HEK293 (cell line): ENCODE data around the gene RAB6A.

Experiments used
- CTCF ChIA-PET: fragments of 350-600 bp; formaldehyde crosslinking; extraction: SDS; loops from one replicate; lab custom pipeline; 2021; ENCODE audit warnings: antibody characterized with exemption; lab: Yijun Ruan, JAX
- POLR2A ChIA-PET: fragments of 300-600 bp; formaldehyde crosslinking; extraction: SDS; loops from one replicate; lab custom pipeline; 2020; ENCODE audit warnings: antibody characterized with exemption, inconsistent platforms; lab: Yijun Ruan, JAX
- H3K27ac ChIP-seq: fragments of 200-500 bp; sonication (Bioruptor generic); 2 replicates; pipeline ENCODE4 v1.5.1; 2014; ENCODE audit warnings: low read depth, low read length, control low read depth, inconsistent platforms; ENCODE audit errors: extremely low read depth
- H3K36me3 ChIP-seq, 2 experiments: fragments of 200-500 bp in 1 of 2; sonication (Bioruptor generic) in 1 of 2; 1 replicate in 1 of 2; 2 replicates in 1 of 2; pipeline ENCODE4 v1.5.1; 2014 to 2017; ENCODE audit warnings: inconsistent platforms in 2 of 2, low read length in 2 of 2; ENCODE audit not compliant: control insufficient read depth in 2 of 2, insufficient read depth in 1 of 2
- H3K4me1 ChIP-seq: fragments of 200-500 bp; sonication (Bioruptor generic); 2 replicates; pipeline ENCODE4 v1.5.1; 2014; ENCODE audit warnings: mild to moderate bottlenecking, low read length, inconsistent platforms; ENCODE audit not compliant: control insufficient read depth, insufficient read depth
- H3K4me3 ChIP-seq: 2 replicates; pipeline ENCODE4 v1.5.1; 2011; ENCODE audit warnings: low read depth, mild to moderate bottlenecking, control low read depth, low read length, moderate library complexity
- H3K9me3 ChIP-seq: fragments of 200-500 bp; sonication (Bioruptor generic); 2 replicates; pipeline ENCODE4 v1.5.1; 2014; ENCODE audit warnings: low read depth, low read length, inconsistent platforms; ENCODE audit not compliant: control insufficient read depth, insufficient read depth
- BCL11A ChIP-seq: fragments of 450-650 bp; formaldehyde crosslinking; IDR thresholded peaks from 2 replicates; pipeline ENCODE4 v1.5.1; 2016; ENCODE audit warnings: low read depth, missing biosample characterization, missing genetic modification characterization
- KLF7 ChIP-seq: fragments of 450-650 bp; formaldehyde crosslinking; IDR thresholded peaks from 2 replicates; pipeline ENCODE4 v1.5.1; 2016; ENCODE audit warnings: missing biosample characterization, missing genetic modification characterization, borderline replicate concordance
- MYNN ChIP-seq: fragments of 450-650 bp; formaldehyde crosslinking; IDR thresholded peaks from 2 replicates; pipeline ENCODE4 v1.5.1; 2016; ENCODE audit warnings: missing biosample characterization, missing genetic modification characterization, borderline replicate concordance
- SCRT1 ChIP-seq: fragments of 450-650 bp; formaldehyde crosslinking; IDR thresholded peaks from 2 replicates; pipeline ENCODE4 v1.5.1; 2016; ENCODE audit warnings: missing biosample characterization, missing genetic modification characterization, borderline replicate concordance
- SP2 ChIP-seq: fragments of 450-650 bp; formaldehyde crosslinking; IDR thresholded peaks from 2 replicates; pipeline ENCODE4 v1.5.1; 2016; ENCODE audit warnings: missing biosample characterization, missing genetic modification characterization
- ZBTB10 ChIP-seq: fragments of 450-650 bp; formaldehyde crosslinking; IDR thresholded peaks from 2 replicates; pipeline ENCODE4 v1.5.1; 2016; ENCODE audit warnings: missing biosample characterization, missing genetic modification characterization
- ZNF155 ChIP-seq: fragments of 450-650 bp; formaldehyde crosslinking; IDR thresholded peaks from 2 replicates; pipeline ENCODE4 v1.5.1; 2016; ENCODE audit warnings: missing biosample characterization, missing genetic modification characterization
- ZNF223 ChIP-seq: fragments of 450-650 bp; formaldehyde crosslinking; IDR thresholded peaks from 2 replicates; pipeline ENCODE4 v1.5.1; 2016; ENCODE audit warnings: missing biosample characterization, missing genetic modification characterization
- ZNF23 ChIP-seq: fragments of 450-650 bp; formaldehyde crosslinking; IDR thresholded peaks from 2 replicates; pipeline ENCODE4 v1.5.1; 2016; ENCODE audit warnings: missing biosample characterization, missing genetic modification characterization, borderline replicate concordance
- ZNF335 ChIP-seq: fragments of 450-650 bp; formaldehyde crosslinking; conservative IDR thresholded peaks from 2 replicates; pipeline ENCODE4 v1.5.1; 2016; ENCODE audit warnings: missing biosample characterization, missing genetic modification characterization
- ZNF341 ChIP-seq: fragments of 450-650 bp; formaldehyde crosslinking; IDR thresholded peaks from 2 replicates; pipeline ENCODE4; 2016; ENCODE audit warnings: low read depth, missing biosample characterization, missing genetic modification characterization
- ZNF354C ChIP-seq: fragments of 450-650 bp; formaldehyde crosslinking; IDR thresholded peaks from 2 replicates; pipeline ENCODE4 v1.5.1; 2016; ENCODE audit warnings: missing biosample characterization, missing genetic modification characterization, low read depth, borderline replicate concordance
- ZNF394 ChIP-seq: fragments of 450-650 bp; formaldehyde crosslinking; IDR thresholded peaks from 2 replicates; pipeline ENCODE4 v1.5.1; 2016; ENCODE audit warnings: missing biosample characterization, missing genetic modification characterization, mild to moderate bottlenecking, moderate library complexity, borderline replicate concordance
- ZNF521 ChIP-seq: fragments of 450-650 bp; formaldehyde crosslinking; IDR thresholded peaks from 2 replicates; pipeline ENCODE4 v1.5.1; 2017; ENCODE audit warnings: missing biosample characterization, mild to moderate bottlenecking, missing genetic modification characterization
- ZNF549 ChIP-seq: fragments of 450-650 bp; IDR thresholded peaks from 2 replicates; pipeline ENCODE4 v1.5.1; 2018; ENCODE audit warnings: missing biosample characterization, missing genetic modification characterization, mild to moderate bottlenecking, inconsistent platforms, moderate library complexity
- ZNF555 ChIP-seq: fragments of 450-650 bp; formaldehyde crosslinking; conservative IDR thresholded peaks from 2 replicates; pipeline ENCODE4 v1.5.1; 2017; ENCODE audit warnings: missing biosample characterization, mild to moderate bottlenecking, missing genetic modification characterization, inconsistent platforms
- ZNF629 ChIP-seq: fragments of 450-650 bp; formaldehyde crosslinking; IDR thresholded peaks from 2 replicates; pipeline ENCODE4 v1.5.1; 2017; ENCODE audit warnings: missing biosample characterization, missing genetic modification characterization
- ZNF670 ChIP-seq: fragments of 450-650 bp; formaldehyde crosslinking; IDR thresholded peaks from 2 replicates; pipeline ENCODE4 v1.5.1; 2016; ENCODE audit warnings: missing biosample characterization, missing genetic modification characterization, low read depth
- ZNF701 ChIP-seq: fragments of 450-650 bp; formaldehyde crosslinking; IDR thresholded peaks from 2 replicates; pipeline ENCODE4 v1.5.1; 2016; ENCODE audit warnings: missing biosample characterization, missing genetic modification characterization
- ZSCAN5A ChIP-seq: fragments of 450-650 bp; formaldehyde crosslinking; IDR thresholded peaks from 2 replicates; pipeline ENCODE4 v1.5.1; 2016; ENCODE audit warnings: missing biosample characterization, missing genetic modification characterization
- TF ChIP-seq, protein P1 (sequence below): fragments of 450-650 bp; formaldehyde crosslinking; IDR thresholded peaks from 2 replicates; pipeline ENCODE4 v1.5.1; 2016; ENCODE audit warnings: missing biosample characterization, missing genetic modification characterization
- TF ChIP-seq, protein P2 (sequence below): fragments of 450-650 bp; formaldehyde crosslinking; IDR thresholded peaks from 2 replicates; pipeline ENCODE4 v1.5.1; 2016; ENCODE audit warnings: missing biosample characterization, missing genetic modification characterization
- TF ChIP-seq, protein P3 (sequence below): fragments of 450-650 bp; formaldehyde crosslinking; IDR thresholded peaks from 2 replicates; pipeline ENCODE4 v1.5.1; 2016; ENCODE audit warnings: missing biosample characterization, missing genetic modification characterization
- TF ChIP-seq, protein P4 (sequence below): fragments of 450-650 bp; formaldehyde crosslinking; optimal IDR thresholded peaks from 2 replicates; pipeline ENCODE3; 2016; ENCODE audit warnings: missing biosample characterization, mild to moderate bottlenecking, missing genetic modification characterization

The RAB6A gene

DNA sequence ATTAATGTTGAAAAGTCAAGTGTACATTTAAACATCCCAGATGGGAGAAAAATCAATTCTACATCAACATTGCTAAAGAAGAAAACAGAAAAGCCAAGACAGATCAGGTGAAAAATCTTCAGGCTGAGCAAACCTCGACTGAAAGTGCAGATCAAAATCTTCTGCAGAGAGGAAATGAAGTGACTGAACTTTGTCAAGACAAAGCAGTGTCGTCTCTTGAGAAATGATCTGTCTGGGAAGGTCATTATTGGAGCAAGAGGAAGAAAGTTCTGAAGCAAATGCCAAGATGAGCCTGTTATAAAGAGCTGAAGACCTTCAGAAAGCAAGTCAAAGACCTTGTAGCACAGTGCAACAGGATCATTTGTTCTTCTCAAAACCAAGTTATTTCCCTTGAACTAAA is 120.3 kb downstream of the RAB6A start:
- ChIA-PET POLR2A (no interaction called here), CTCF (interaction anchor here (0.7 to 4.0 kb wide), 3 partner anchors 15 to 848 kb away, joined by 3 to 18 read pairs (median 10); no protein-coding TSS in a partner anchor)
- no peak overlapping the region for H3K4me3 ChIP-seq
- TF ChIP-seq ZNF341 (tag by site-specific recombination) (no peak), SP2 (no peak), SCRT1 (tag by site-specific recombination) (no peak), ZNF629 (no peak), ZNF223 (tag by site-specific recombination) (no peak), ZNF549 (tag by site-specific recombination) (no peak), ZNF555 (tag by site-specific recombination) (no peak), BCL11A (tag by site-specific recombination) (no peak), MYNN (tag by site-specific recombination) (no peak), KLF7 (no peak), ZNF701 (tag by site-specific recombination) (no peak), ZNF670 (tag by site-specific recombination) (no peak), ZNF394 (tag by site-specific recombination) (no peak), ZNF23 (tag by site-specific recombination) (no peak), ZNF354C (tag by site-specific recombination) (no peak)
- TF ChIP-seq, protein P1, sequence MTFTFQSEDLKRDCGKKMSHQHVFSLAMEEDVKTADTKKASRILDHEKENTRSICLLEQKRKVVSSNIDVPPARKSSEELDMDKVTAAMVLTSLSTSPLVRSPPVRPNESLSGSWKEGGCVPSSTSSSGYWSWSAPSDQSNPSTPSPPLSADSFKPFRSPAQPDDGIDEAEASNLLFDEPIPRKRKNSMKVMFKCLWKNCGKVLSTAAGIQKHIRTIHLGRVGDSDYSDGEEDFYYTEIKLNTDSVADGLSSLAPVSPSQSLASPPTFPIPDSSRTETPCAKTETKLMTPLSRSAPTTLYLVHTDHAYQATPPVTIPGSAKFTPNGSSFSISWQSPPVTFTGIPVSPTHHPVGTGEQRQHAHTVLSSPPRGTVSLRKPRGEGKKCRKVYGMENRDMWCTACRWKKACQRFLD (tag by site-specific recombination) = no peak
- TF ChIP-seq, protein P2, sequence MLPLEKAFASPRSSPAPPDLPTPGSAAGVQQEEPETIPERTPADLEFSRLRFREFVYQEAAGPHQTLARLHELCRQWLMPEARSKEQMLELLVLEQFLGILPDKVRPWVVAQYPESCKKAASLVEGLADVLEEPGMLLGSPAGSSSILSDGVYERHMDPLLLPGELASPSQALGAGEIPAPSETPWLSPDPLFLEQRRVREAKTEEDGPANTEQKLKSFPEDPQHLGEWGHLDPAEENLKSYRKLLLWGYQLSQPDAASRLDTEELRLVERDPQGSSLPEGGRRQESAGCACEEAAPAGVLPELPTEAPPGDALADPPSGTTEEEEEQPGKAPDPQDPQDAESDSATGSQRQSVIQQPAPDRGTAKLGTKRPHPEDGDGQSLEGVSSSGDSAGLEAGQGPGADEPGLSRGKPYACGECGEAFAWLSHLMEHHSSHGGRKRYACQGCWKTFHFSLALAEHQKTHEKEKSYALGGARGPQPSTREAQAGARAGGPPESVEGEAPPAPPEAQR (tag by site-specific recombination) = no peak
- TF ChIP-seq, protein P3, sequence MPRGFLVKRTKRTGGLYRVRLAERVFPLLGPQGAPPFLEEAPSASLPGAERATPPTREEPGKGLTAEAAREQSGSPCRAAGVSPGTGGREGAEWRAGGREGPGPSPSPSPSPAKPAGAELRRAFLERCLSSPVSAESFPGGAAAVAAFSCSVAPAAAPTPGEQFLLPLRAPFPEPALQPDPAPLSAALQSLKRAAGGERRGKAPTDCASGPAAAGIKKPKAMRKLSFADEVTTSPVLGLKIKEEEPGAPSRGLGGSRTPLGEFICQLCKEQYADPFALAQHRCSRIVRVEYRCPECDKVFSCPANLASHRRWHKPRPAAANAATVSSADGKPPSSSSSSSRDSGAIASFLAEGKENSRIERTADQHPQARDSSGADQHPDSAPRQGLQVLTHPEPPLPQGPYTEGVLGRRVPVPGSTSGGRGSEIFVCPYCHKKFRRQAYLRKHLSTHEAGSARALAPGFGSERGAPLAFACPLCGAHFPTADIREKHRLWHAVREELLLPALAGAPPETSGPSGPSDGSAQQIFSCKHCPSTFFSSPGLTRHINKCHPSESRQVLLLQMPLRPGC (tag by site-specific recombination) = no peak
- TF ChIP-seq, protein P4, sequence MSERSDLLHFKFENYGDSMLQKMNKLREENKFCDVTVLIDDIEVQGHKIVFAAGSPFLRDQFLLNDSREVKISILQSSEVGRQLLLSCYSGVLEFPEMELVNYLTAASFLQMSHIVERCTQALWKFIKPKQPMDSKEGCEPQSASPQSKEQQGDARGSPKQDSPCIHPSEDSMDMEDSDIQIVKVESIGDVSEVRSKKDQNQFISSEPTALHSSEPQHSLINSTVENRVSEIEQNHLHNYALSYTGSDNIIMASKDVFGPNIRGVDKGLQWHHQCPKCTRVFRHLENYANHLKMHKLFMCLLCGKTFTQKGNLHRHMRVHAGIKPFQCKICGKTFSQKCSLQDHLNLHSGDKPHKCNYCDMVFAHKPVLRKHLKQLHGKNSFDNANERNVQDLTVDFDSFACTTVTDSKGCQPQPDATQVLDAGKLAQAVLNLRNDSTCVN (tag by site-specific recombination) = no peak
- H3K36me3 ChIP-seq = no peaks in the 10 kb centered on the region
- no peaks in the 10 kb centered on the region for H3K9me3 ChIP-seq
- H3K4me1 ChIP-seq = no peaks in the 10 kb centered on the region
- H3K27ac ChIP-seq = no peak overlapping the region

DNA sequence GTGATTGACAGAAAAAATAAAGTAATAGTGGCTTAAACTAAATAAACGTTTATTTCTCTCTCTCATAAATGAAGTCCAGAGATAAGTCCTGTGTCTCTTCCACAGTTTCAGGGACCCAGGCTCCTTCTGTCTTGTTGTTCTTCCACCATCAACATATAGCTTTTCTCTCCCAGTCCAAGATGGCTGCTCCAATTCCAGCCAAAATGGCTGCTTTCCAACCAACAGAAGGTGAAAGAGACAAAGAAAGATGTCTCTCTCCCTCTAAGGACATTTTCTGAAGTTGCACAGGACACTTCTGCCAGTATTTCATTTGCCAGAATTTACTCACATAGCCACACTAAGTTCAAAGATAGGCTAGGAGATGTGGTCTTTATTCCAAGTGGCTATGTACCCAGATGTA is 123.9 kb downstream of the RAB6A start:
- POLR2A ChIA-PET = interaction anchor here (0.6 kb wide), 1 partner anchor 186 kb away, joined by 3 read pairs; no protein-coding TSS in a partner anchor
- no peaks in the 10 kb centered on the region for H3K36me3 ChIP-seq
- no peaks in the 10 kb centered on the region for H3K4me1 ChIP-seq
- no peak overlapping the region for H3K27ac ChIP-seq
- CTCF ChIA-PET = interaction anchor here (0.6 to 2.5 kb wide), 3 partner anchors 11 to 158 kb away, joined by 4 to 22 read pairs (median 5); no protein-coding TSS in a partner anchor
- no peaks in the 10 kb centered on the region for H3K9me3 ChIP-seq
- no peak overlapping the region for H3K4me3 ChIP-seq
- no peak for TF ChIP-seq ZNF155 (tag by site-specific recombination)
- no peak for TF ChIP-seq ZBTB10 (tag by site-specific recombination)
- no peak for TF ChIP-seq ZNF521 (tag by site-specific recombination)
- no peak for TF ChIP-seq ZNF335 (tag by site-specific recombination)
- TF ChIP-seq ZSCAN5A = no peak
